GM19455 (cell line): ENCODE results near the gene MATCAP1.
A peak's percentile ranks its signal among the peaks of the same experiment; 100 is the strongest.

Experiments used
- ATAC-seq: cut with Tn5 transposase; IDR thresholded peaks from one replicate; pipeline ENCODE4 v1.9.1; 2021; ENCODE audit not compliant: unreplicated experiment

Gene MATCAP1

GRCh38 chr16:67158637-67159600 is 24.8 kb downstream of the MATCAP1 start:
- ATAC-seq, result peak; percentile 39

- no peak for ATAC-seq
Measured at GRCh38 chr16:67157892-67158635, 25.7 kb downstream of the MATCAP1 start.

- no peak for ATAC-seq
Measured at GRCh38 chr16:67157106-67157748, 26.5 kb downstream of the MATCAP1 start.

- no peak for ATAC-seq
Measured at GRCh38 chr16:67156143-67156844, 27.5 kb downstream of the MATCAP1 start.

GRCh38 chr16:67155295-67156142 is 28.2 kb downstream of the MATCAP1 start:
- ATAC-seq, result no peak

- no peak for ATAC-seq
Measured at GRCh38 chr16:67154578-67155294, 29.0 kb downstream of the MATCAP1 start.

GRCh38 chr16:67151431-67152097 is 32.2 kb downstream of the MATCAP1 start:
- ATAC-seq, result no peak

GRCh38 chr16:67150833-67151396 is 32.8 kb downstream of the MATCAP1 start, which contains the start of gene B3GNT9:
Gene B3GNT9, minus strand, starts transcription at chr16:67150998. Its CDS starts 513 bp downstream, at chr16:67150485.
- peak; percentile 67 for ATAC-seq

- peak; percentile 34 for ATAC-seq
Measured at GRCh38 chr16:67150047-67150832, 33.5 kb downstream of the MATCAP1 start.

- ATAC-seq, result no peak
Measured at GRCh38 chr16:67149276-67150046, 34.3 kb downstream of the MATCAP1 start.

- no peak for ATAC-seq
Measured at GRCh38 chr16:67148656-67149275, 35.0 kb downstream of the MATCAP1 start.

GRCh38 chr16:67148221-67148620 is 35.5 kb downstream of the MATCAP1 start:
- no peak for ATAC-seq

GRCh38 chr16:67147437-67148140 is 36.2 kb downstream of the MATCAP1 start:
- no peak for ATAC-seq

GRCh38 chr16:67146523-67147357 is 37.0 kb downstream of the MATCAP1 start:
- no peak for ATAC-seq

GRCh38 chr16:67145746-67146145 is 38.0 kb downstream of the MATCAP1 start:
- ATAC-seq, result no peak
